ENCODE measurements around the gene ASIC3. TPM values are rescaled to one million over a fixed set of nuclear protein-coding genes. Genes with fewer than 3 reads are reported as not detected.

The ASIC3 gene
- total RNA-seq, 1 donor from 2014 or later = under 0.01 TPM

- FAIRE-seq = no peak
- TF ChIP-seq CTCF (IDR thresholded peaks at IDR 0.05; ENCODE audit: insufficient read depth, low read length, severe bottlenecking) = no peak
- no peak for DNase-seq (ENCODE audit: low read depth)
- Histone ChIP-seq H3K4me3 (ENCODE audit: low read depth, low read length) (no peak overlapping the region), H3K27me3 (ENCODE audit: control insufficient read depth, insufficient read depth, low read length) (no peaks in the 10 kb centered on the region), H3K36me3 (ENCODE audit: control insufficient read depth, insufficient read depth, low read length) (peaks cover 4% of the 10 kb centered on the region)
These were observed 52.6 kb downstream of the ASIC3 start for GRCh38 chr7:151100921-151101320.

GRCh38 chr7:151101621-151102396 is 53.5 kb downstream of the ASIC3 start:
- H3K4me3 ChIP-seq (ENCODE audit: low read depth, low read length) = no peak overlapping the region
- no peak for TF ChIP-seq CTCF (IDR thresholded peaks at IDR 0.05; ENCODE audit: insufficient read depth, low read length, severe bottlenecking)
- DNase-seq (ENCODE audit: low read depth) = no peak
- peaks cover 4% of the 10 kb centered on the region for H3K36me3 ChIP-seq (ENCODE audit: control insufficient read depth, insufficient read depth, low read length)
- H3K27me3 ChIP-seq (ENCODE audit: control insufficient read depth, insufficient read depth, low read length) = no peaks in the 10 kb centered on the region
- FAIRE-seq = no peak

Other genes starting within 250 kb of the ASIC3 start
- gene TMEM176B, start 248.2 kb upstream of the ASIC3 start, total RNA-seq = not detected in 2 replicates
- gene TMEM176A, start 247.8 kb upstream of the ASIC3 start, total RNA-seq = 0.79 TPM in 1 of 2 replicates, not detected in the other
- gene AOC1, start 196.0 kb upstream of the ASIC3 start, total RNA-seq = under 0.01 and 2.4 TPM in 2 replicates
- gene KCNH2, start 70.2 kb upstream of the ASIC3 start, total RNA-seq = under 0.01 and 0.13 TPM in 2 replicates
- under 0.01 TPM in 2 replicates for gene NOS3, start 57.5 kb upstream of the ASIC3 start, total RNA-seq
- under 0.01 and 0.26 TPM in 2 replicates for gene ATG9B, start 24.0 kb upstream of the ASIC3 start, total RNA-seq
- gene ABCB8, start 20.1 kb upstream of the ASIC3 start, total RNA-seq = 20.5 and 22.4 TPM in 2 replicates
- gene CDK5, start 9.4 kb downstream of the ASIC3 start, total RNA-seq = 11.6 and 12.4 TPM in 2 replicates
- gene SLC4A2, start 11.1 kb downstream of the ASIC3 start, total RNA-seq = 33.2 and 38.9 TPM in 2 replicates
- gene FASTK, start 32.3 kb downstream of the ASIC3 start, total RNA-seq = 51.6 and 65.8 TPM in 2 replicates
- gene TMUB1, start 35.0 kb downstream of the ASIC3 start, total RNA-seq = 9.0 and 11.6 TPM in 2 replicates
- gene AGAP3, start 37.9 kb downstream of the ASIC3 start, total RNA-seq = 52.7 and 61.1 TPM in 2 replicates
- gene GBX1, start 119.2 kb downstream of the ASIC3 start, total RNA-seq = not detected in 2 replicates
- not detected in 2 replicates for gene ASB10, start 138.7 kb downstream of the ASIC3 start, total RNA-seq
- gene H2BK1, start 162.0 kb downstream of the ASIC3 start, total RNA-seq = not detected in 2 replicates
- gene ABCF2, start 178.7 kb downstream of the ASIC3 start, total RNA-seq = 60.9 and 85.8 TPM in 2 replicates
- 23.4 and 25.0 TPM in 2 replicates for gene CHPF2, start 184.0 kb downstream of the ASIC3 start, total RNA-seq
- 2.1 and 4.9 TPM in 2 replicates for gene SMARCD3, start 200.2 kb downstream of the ASIC3 start, total RNA-seq